ENCODE results near the gene DNASE1L2.

- TF ChIP-seq CTCF (conservative IDR thresholded peaks at IDR 0.05; ENCODE audit: low read length) (no peak), EZH2phosphoT487 (IDR thresholded peaks at IDR 0.05; ENCODE audit: borderline replicate concordance, low read depth, low read length) (no peak)
Measured at GRCh38 chr16:2231016-2231931, 5.0 kb upstream of the DNASE1L2 start.

Measured in OCI-LY7 (cell line).